Measurements from ENCODE around the gene SHH.
"Not testable (repeated sequence)": the region's sequence is repeated elsewhere in the genome, so short reads cannot be mapped to it uniquely, and the experiment has no call there.

Gene SHH

DNA sequence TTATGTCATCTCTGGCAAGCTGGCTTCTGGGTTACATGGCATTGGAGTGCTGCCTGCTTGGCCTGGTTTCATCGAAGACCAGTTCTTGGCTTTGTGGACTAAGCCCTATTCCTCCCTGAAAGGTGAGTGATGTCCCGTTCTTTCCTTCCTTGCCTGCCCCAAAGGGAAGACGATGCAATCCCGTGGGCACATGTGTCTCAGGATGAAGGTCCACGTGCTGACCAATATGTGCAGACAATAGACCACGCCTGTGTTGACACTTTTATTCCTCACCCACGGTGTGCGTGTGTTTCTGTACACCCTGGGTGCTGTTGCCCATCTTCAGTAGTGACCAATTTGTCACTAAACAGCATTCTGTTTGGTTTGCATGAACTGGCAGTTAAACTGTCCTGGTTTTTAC lies 28.6 kb upstream of the SHH start:
- Histone ChIP-seq H3K79me2 (ENCODE audit: control insufficient read depth, insufficient read depth, low read length) (no peaks in the 10 kb centered on the region), H2AK5ac (ENCODE audit: low read length) (no peak overlapping the region), H3K23ac (ENCODE audit: low read length) (no peak overlapping the region), H3K27ac (ENCODE audit: low read depth, low read length) (no peak overlapping the region), H3K4ac (ENCODE audit: low read depth, low read length) (no peak overlapping the region), H3K4me3 (ENCODE audit: low read length) (no peak overlapping the region), H3K79me1 (ENCODE audit: low read length) (no peaks in the 10 kb centered on the region), H3K9ac (ENCODE audit: low read length) (no peak overlapping the region), H3K56ac (ENCODE audit: low read length) (no peak overlapping the region), H3K36me3 (ENCODE audit: control insufficient read depth, insufficient read depth, low read length) (no peaks in the 10 kb centered on the region), H2BK15ac (replicated peaks; ENCODE audit: low read depth) (no peak overlapping the region), H3K4me2 (ENCODE audit: low read length) (no peak overlapping the region), H3K27me3 (ENCODE audit: insufficient read depth, low read length, poor library complexity) (no peaks in the 10 kb centered on the region), H3K18ac (ENCODE audit: low read length) (no peak overlapping the region), H3K4me1 (ENCODE audit: control insufficient read depth, low read depth, low read length) (no peaks in the 10 kb centered on the region), H2BK5ac (ENCODE audit: low read length) (no peak overlapping the region), H4K5ac (ENCODE audit: low read length) (no peak overlapping the region), H2BK120ac (ENCODE audit: low read depth, low read length) (no peak overlapping the region), H4K8ac (ENCODE audit: low read depth, low read length) (no peak overlapping the region)
- no peak for DNase-seq
- no CpG with 5 or more reads among the region's 8 CpGs for WGBS (ENCODE audit: extremely low coverage, insufficient coverage, low lambda C conversion rate)

DNA sequence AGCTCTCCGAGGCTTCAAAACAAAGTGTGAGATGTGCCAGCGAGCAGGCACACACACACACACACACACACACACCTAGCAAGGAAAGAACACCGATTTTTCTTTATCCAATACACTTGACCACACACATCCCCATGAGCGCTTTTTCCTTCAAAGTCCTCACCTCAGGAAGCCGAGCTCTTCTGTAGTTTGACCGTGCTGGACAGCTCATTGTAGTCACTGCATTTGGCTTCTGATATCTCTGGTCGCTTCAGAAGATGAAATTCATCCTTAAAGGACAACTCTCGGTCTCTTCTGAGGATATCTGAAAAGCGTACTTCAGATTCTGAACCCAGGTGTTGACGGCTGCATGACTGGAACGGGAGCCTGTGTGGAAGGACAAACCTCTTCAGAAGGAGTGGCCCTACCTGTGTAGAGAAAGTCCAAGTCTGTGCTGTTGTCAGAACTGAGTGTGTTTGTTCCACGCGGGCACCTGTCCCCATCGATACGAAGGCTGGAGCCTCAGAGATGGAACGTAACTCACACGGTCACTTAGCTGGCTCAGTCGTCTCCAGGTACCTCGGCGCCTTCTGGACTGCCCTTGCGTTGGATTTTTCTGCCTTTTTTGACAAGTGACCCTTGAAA lies 28.1 kb upstream of the SHH start:
- H3K36me3 ChIP-seq (ENCODE audit: control insufficient read depth, insufficient read depth, low read length): no peaks in the 10 kb centered on the region
- no peak overlapping the region for H3K18ac ChIP-seq (ENCODE audit: low read length)
- no peak overlapping the region for H2BK15ac ChIP-seq (replicated peaks; ENCODE audit: low read depth)
- no peak overlapping the region for H3K27ac ChIP-seq (ENCODE audit: low read depth, low read length)
- WGBS (ENCODE audit: extremely low coverage, insufficient coverage, low lambda C conversion rate): no CpG with 5 or more reads among the region's 21 CpGs
- no peak overlapping the region for H3K23ac ChIP-seq (ENCODE audit: low read length)
- no peaks in the 10 kb centered on the region for H3K79me1 ChIP-seq (ENCODE audit: low read length)
- no peak for DNase-seq
- no peak overlapping the region for H3K9ac ChIP-seq (ENCODE audit: low read length)
- H3K4ac ChIP-seq (ENCODE audit: low read depth, low read length): no peak overlapping the region
- H3K56ac ChIP-seq (ENCODE audit: low read length): no peak overlapping the region
- no peaks in the 10 kb centered on the region for H3K4me1 ChIP-seq (ENCODE audit: control insufficient read depth, low read depth, low read length)
- H2BK5ac ChIP-seq (ENCODE audit: low read length): no peak overlapping the region
- H4K8ac ChIP-seq (ENCODE audit: low read depth, low read length): no peak overlapping the region
- no peak overlapping the region for H2BK120ac ChIP-seq (ENCODE audit: low read depth, low read length)
- H3K4me2 ChIP-seq (ENCODE audit: low read length): no peak overlapping the region
- H2AK5ac ChIP-seq (ENCODE audit: low read length): no peak overlapping the region
- H4K5ac ChIP-seq (ENCODE audit: low read length): no peak overlapping the region
- H3K79me2 ChIP-seq (ENCODE audit: control insufficient read depth, insufficient read depth, low read length): no peaks in the 10 kb centered on the region
- H3K27me3 ChIP-seq (ENCODE audit: insufficient read depth, low read length, poor library complexity): no peaks in the 10 kb centered on the region
- no peak overlapping the region for H3K4me3 ChIP-seq (ENCODE audit: low read length)

DNA sequence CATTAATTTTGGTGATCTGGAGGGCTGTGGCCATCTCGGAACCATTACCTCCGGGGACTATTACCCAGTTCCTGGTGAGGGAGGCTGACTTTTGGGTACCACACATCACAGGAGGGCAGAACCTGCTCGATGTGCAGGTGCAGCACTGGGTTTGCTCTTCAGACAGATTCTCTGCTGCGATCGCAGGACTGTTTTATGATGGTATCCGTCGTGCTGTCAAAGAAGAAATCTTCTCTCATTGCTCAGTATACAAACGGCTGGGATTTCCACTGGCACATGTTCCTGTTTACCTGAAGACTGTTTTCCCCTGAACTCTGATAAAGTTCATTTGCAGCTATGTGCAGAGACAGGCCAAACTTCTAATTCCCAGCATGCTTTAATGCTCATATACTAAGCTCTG lies 27.2 kb upstream of the SHH start:
- H3K27ac ChIP-seq (ENCODE audit: low read depth, low read length): no peak overlapping the region
- H2BK120ac ChIP-seq (ENCODE audit: low read depth, low read length): no peak overlapping the region
- no peak overlapping the region for H4K5ac ChIP-seq (ENCODE audit: low read length)
- no peaks in the 10 kb centered on the region for H3K27me3 ChIP-seq (ENCODE audit: insufficient read depth, low read length, poor library complexity)
- no peak overlapping the region for H4K8ac ChIP-seq (ENCODE audit: low read depth, low read length)
- H3K18ac ChIP-seq (ENCODE audit: low read length): no peak overlapping the region
- no peak overlapping the region for H3K23ac ChIP-seq (ENCODE audit: low read length)
- no peaks in the 10 kb centered on the region for H3K79me2 ChIP-seq (ENCODE audit: control insufficient read depth, insufficient read depth, low read length)
- no peak overlapping the region for H3K4ac ChIP-seq (ENCODE audit: low read depth, low read length)
- no peak overlapping the region for H3K56ac ChIP-seq (ENCODE audit: low read length)
- no peak overlapping the region for H3K4me3 ChIP-seq (ENCODE audit: low read length)
- no peak overlapping the region for H2BK5ac ChIP-seq (ENCODE audit: low read length)
- no peak overlapping the region for H3K9ac ChIP-seq (ENCODE audit: low read length)
- no peaks in the 10 kb centered on the region for H3K36me3 ChIP-seq (ENCODE audit: control insufficient read depth, insufficient read depth, low read length)
- no peaks in the 10 kb centered on the region for H3K4me1 ChIP-seq (ENCODE audit: control insufficient read depth, low read depth, low read length)
- H3K4me2 ChIP-seq (ENCODE audit: low read length): no peak overlapping the region
- H2BK15ac ChIP-seq (replicated peaks; ENCODE audit: low read depth): no peak overlapping the region
- H3K79me1 ChIP-seq (ENCODE audit: low read length): no peaks in the 10 kb centered on the region
- WGBS (ENCODE audit: extremely low coverage, insufficient coverage, low lambda C conversion rate): no CpG with 5 or more reads among the region's 8 CpGs
- no peak overlapping the region for H2AK5ac ChIP-seq (ENCODE audit: low read length)
- no peak for DNase-seq

DNA sequence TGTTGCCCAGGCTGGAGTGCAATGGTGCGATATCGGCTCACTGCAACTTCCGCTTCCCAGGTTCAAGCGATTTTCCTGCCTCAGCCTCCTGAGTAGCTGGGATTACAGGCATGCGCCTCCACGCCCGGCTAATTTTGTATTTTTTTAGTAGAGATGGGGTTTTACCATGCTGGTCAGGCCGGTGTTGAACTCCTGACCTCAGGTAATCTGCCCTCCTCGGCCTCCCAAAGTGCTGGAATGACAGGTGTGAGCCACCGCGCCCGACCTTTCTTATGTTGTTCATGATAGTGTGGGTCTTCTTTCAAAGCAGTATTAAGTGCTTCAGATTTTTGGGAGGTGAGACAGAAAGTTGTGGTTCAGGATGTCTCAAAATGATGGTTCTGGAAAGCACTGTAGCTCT lies 26.0 kb upstream of the SHH start:
- WGBS (ENCODE audit: extremely low coverage, insufficient coverage, low lambda C conversion rate): no CpG with 5 or more reads among the region's 12 CpGs
- H3K23ac ChIP-seq (ENCODE audit: low read length); H3K9ac ChIP-seq (ENCODE audit: low read length); H2BK120ac ChIP-seq (ENCODE audit: low read depth, low read length); H3K27me3 ChIP-seq (ENCODE audit: insufficient read depth, low read length, poor library complexity); H3K79me2 ChIP-seq (ENCODE audit: control insufficient read depth, insufficient read depth, low read length); H4K8ac ChIP-seq (ENCODE audit: low read depth, low read length); H3K4me1 ChIP-seq (ENCODE audit: control insufficient read depth, low read depth, low read length); H3K4me3 ChIP-seq (ENCODE audit: low read length); DNase-seq; H3K79me1 ChIP-seq (ENCODE audit: low read length); H3K18ac ChIP-seq (ENCODE audit: low read length); H3K27ac ChIP-seq (ENCODE audit: low read depth, low read length); H2BK5ac ChIP-seq (ENCODE audit: low read length); H2AK5ac ChIP-seq (ENCODE audit: low read length); H3K4ac ChIP-seq (ENCODE audit: low read depth, low read length); H2BK15ac ChIP-seq (replicated peaks; ENCODE audit: low read depth); H4K5ac ChIP-seq (ENCODE audit: low read length); H3K36me3 ChIP-seq (ENCODE audit: control insufficient read depth, insufficient read depth, low read length); H3K4me2 ChIP-seq (ENCODE audit: low read length); H3K56ac ChIP-seq (ENCODE audit: low read length): not testable (repeated sequence)

DNA sequence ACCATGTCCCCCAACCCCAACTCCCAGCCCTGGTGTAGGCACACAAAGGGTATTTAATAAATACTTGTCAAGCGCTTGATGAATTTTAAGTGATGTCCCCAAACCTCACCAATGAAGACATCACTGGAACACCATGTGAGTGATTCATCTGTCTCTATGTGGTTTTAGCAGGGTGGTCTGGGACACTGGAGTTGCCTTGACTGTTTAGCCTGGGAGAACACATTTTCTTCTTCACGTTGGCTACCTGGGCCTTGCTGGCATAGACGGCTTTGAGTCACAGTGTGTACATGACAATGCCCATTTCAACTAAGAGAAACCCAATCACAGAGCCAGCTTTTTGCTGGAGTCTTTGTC lies 24.8 kb upstream of the SHH start:
- H4K5ac ChIP-seq (ENCODE audit: low read length): no peak overlapping the region
- H3K79me2 ChIP-seq (ENCODE audit: control insufficient read depth, insufficient read depth, low read length): no peaks in the 10 kb centered on the region
- no peak overlapping the region for H3K56ac ChIP-seq (ENCODE audit: low read length)
- H3K36me3 ChIP-seq (ENCODE audit: control insufficient read depth, insufficient read depth, low read length): no peaks in the 10 kb centered on the region
- H3K27ac ChIP-seq (ENCODE audit: low read depth, low read length): no peak overlapping the region
- no peak overlapping the region for H3K9ac ChIP-seq (ENCODE audit: low read length)
- H2AK5ac ChIP-seq (ENCODE audit: low read length): no peak overlapping the region
- H3K27me3 ChIP-seq (ENCODE audit: insufficient read depth, low read length, poor library complexity): no peaks in the 10 kb centered on the region
- no peak overlapping the region for H2BK5ac ChIP-seq (ENCODE audit: low read length)
- no peak for DNase-seq
- no peak overlapping the region for H2BK120ac ChIP-seq (ENCODE audit: low read depth, low read length)
- no peak overlapping the region for H2BK15ac ChIP-seq (replicated peaks; ENCODE audit: low read depth)
- no peaks in the 10 kb centered on the region for H3K79me1 ChIP-seq (ENCODE audit: low read length)
- no peak overlapping the region for H3K4me2 ChIP-seq (ENCODE audit: low read length)
- no peaks in the 10 kb centered on the region for H3K4me1 ChIP-seq (ENCODE audit: control insufficient read depth, low read depth, low read length)
- H4K8ac ChIP-seq (ENCODE audit: low read depth, low read length): no peak overlapping the region
- H3K4me3 ChIP-seq (ENCODE audit: low read length): no peak overlapping the region
- WGBS (ENCODE audit: extremely low coverage, insufficient coverage, low lambda C conversion rate): no CpG with 5 or more reads among the region's 3 CpGs
- no peak overlapping the region for H3K4ac ChIP-seq (ENCODE audit: low read depth, low read length)
- H3K23ac ChIP-seq (ENCODE audit: low read length): no peak overlapping the region
- no peak overlapping the region for H3K18ac ChIP-seq (ENCODE audit: low read length)

Data from mesendoderm (in vitro differentiated cells).